GM12875 (cell line): ENCODE results near the gene CWC27.

Experiments used
- H3K4me3 ChIP-seq: one replicate; pipeline ENCODE4 v1.5.1; 2011; ENCODE audit warnings: low read depth, low read length, control low read depth
- CTCF ChIP-seq: IDR thresholded peaks from 2 replicates; pipeline ENCODE4 v1.5.1; 2011; ENCODE audit warnings: low read depth, mild to moderate bottlenecking, control low read depth, inconsistent platforms, low read length, moderate library complexity, borderline replicate concordance; ENCODE audit not compliant: insufficient read depth

The CWC27 gene

DNA sequence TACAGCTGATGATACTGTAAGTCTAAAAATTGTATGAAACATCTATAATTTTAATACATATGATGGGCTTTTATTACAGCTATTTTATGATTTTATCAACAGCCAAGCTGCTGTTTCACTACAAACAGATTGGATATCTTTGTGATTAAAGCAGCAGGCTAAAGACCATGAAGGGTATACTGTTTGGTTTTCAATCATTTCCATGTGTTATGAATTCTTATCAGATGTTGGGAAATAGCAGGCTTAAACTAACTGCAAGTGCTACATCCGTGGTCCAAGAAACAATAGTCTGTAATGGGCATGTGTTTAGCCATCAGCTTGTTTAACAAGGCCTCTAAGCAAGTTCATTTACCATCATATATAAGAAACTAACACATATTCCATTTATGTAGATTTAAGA is 107.5 kb downstream of the CWC27 start:
- no peak for TF ChIP-seq CTCF
- H3K4me3 ChIP-seq: no peak overlapping the region

DNA sequence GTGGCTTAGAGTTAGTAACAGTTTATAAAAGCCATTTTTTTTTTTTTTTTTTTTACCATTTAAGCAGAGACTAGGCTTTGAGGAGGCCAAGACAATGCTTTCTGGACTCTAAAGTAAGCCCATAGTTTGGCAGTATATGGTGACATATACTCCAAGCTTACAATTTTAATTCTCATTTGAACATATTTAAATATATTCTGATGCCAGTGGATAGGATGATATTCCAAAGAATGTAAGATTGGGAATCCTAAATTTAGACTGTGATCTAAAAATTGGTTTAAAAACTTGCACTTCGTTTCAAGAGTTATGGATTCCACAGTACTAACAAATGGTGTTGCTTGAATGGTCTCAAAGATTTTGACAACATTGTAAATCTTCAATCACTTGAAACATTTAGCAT is 112.1 kb downstream of the CWC27 start:
- TF ChIP-seq CTCF: no peak
- no peak overlapping the region for H3K4me3 ChIP-seq

DNA sequence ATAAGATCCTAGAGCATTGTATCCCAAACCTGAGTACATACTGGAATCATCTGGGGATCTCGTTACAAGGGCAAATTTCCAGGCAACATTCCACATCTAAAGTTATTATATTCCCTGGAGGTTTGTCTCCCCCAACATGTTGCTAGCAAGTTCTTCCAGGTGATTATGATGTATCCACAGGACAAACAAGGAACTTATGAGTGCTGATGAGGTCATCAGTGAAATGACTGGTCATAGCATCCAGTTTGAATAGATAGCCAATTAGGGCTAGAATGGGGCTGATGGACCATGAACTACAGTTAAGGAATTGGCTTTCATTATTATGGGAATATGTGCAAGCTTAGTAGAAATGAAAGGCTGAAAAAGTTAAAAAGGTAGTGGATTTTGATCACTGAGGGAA is 115.2 kb downstream of the CWC27 start:
- H3K4me3 ChIP-seq: no peak overlapping the region
- TF ChIP-seq CTCF: no peak

DNA sequence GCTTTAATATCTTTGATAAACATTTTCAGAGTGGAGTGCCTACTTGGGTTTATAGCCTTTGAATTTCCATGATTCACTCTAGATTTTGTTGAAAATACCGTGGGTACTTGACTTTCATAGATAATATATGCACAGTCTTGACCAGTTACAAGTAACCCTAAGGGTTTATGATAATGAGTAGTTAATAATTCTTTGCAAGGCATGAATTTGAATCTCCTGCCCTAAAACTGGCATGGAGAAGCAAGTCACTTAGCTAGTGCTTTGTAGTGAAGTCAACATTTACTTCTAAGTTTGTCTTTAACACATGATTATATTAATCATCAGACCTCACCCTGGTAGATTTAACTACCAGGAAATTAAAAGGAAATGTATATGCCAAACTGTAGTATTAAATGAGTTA is 115.8 kb downstream of the CWC27 start:
- no peak for TF ChIP-seq CTCF
- H3K4me3 ChIP-seq: no peak overlapping the region

DNA sequence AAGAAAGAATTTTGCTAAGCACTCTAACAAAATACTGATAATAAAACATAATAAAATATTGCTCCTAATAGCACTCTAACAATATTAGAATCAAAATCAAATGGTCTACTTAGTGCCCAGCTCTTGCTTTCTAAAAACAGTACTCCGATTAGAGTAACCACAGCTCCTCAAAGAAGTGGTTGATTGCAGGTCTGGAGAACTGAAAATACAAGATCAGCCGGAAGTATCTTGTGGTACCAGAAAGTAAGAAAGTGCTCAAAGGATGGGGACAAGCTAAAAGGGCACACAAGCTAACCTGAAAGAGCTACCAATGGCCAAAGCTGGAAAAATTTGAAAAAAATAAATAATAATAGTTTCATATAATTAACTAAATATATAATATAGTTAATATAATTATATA is 119.2 kb downstream of the CWC27 start:
- H3K4me3 ChIP-seq: no peak overlapping the region
- TF ChIP-seq CTCF: no peak

DNA sequence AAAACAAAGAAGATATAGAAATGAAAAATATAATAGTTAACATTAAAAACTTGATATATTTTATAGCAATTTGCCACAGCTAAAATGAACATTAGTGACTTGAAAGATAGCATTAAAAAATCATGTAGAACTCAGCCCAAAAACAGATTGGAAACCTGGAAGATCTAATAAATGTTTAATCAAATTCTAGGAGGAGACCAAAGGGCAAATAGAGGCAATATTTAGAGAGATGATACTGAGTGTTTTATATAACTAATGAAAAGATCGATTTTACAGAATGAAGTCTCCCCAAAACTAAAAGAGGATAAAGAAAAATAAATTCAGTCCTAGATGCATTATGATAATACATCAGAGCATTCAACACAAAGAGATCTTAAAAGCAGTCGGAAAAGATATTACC is 127.0 kb downstream of the CWC27 start:
- TF ChIP-seq CTCF: no peak

GRCh38 chr5:64899838-64900237 is 131.1 kb downstream of the CWC27 start:
- TF ChIP-seq CTCF: no peak
- no peak overlapping the region for H3K4me3 ChIP-seq

More for the DNA sequence above, 127.0 kb downstream of the CWC27 start:
- H3K4me3 ChIP-seq: no peak overlapping the region
